HEK293 (cell line): ENCODE measurements around the gene KCNK15.

Source experiments
- FEZF1 ChIP-seq: fragments of 450-650 bp; formaldehyde crosslinking; IDR thresholded peaks from 2 replicates; pipeline ENCODE4 v1.5.1; 2016; ENCODE audit warnings: missing biosample characterization, missing genetic modification characterization
- HOXD13 ChIP-seq: sonication (generic); formaldehyde crosslinking; IDR thresholded peaks from 2 replicates; pipeline ENCODE4 v1.8.0; 2022; ENCODE audit warnings: missing genetic modification reagents, borderline replicate concordance
- IKZF3 ChIP-seq: fragments of 450-650 bp; IDR thresholded peaks from 2 replicates; pipeline ENCODE4 v1.5.0; 2018; ENCODE audit warnings: missing biosample characterization, mild to moderate bottlenecking, missing genetic modification characterization, moderate library complexity
- KLF7 ChIP-seq: fragments of 450-650 bp; formaldehyde crosslinking; IDR thresholded peaks from 2 replicates; pipeline ENCODE4 v1.5.1; 2016; ENCODE audit warnings: missing biosample characterization, missing genetic modification characterization, borderline replicate concordance
- YY1 ChIP-seq: fragments of 450-650 bp; formaldehyde crosslinking; IDR thresholded peaks from 2 replicates; pipeline ENCODE4 v1.5.1; 2018; ENCODE audit warnings: missing biosample characterization, missing genetic modification characterization
- ZEB2 ChIP-seq: fragments of 450-650 bp; formaldehyde crosslinking; IDR thresholded peaks from 2 replicates; pipeline ENCODE4 v1.5.1; 2016; ENCODE audit warnings: missing biosample characterization, missing genetic modification characterization
- ZIC2 ChIP-seq: fragments of 450-650 bp; formaldehyde crosslinking; IDR thresholded peaks from 2 replicates; pipeline ENCODE4 v1.5.1; 2016; ENCODE audit warnings: missing biosample characterization, missing genetic modification characterization
- ZNF114 ChIP-seq: fragments of 450-650 bp; formaldehyde crosslinking; IDR thresholded peaks from 2 replicates; pipeline ENCODE4 v1.5.0; 2017; ENCODE audit warnings: missing biosample characterization, missing genetic modification characterization
- ZNF138 ChIP-seq: fragments of 450-650 bp; formaldehyde crosslinking; IDR thresholded peaks from 2 replicates; pipeline ENCODE4 v1.5.1; 2016; ENCODE audit warnings: missing biosample characterization, missing genetic modification characterization, borderline replicate concordance
- ZNF211 ChIP-seq: fragments of 450-650 bp; formaldehyde crosslinking; IDR thresholded peaks from 2 replicates; pipeline ENCODE4 v1.5.1; 2016; ENCODE audit warnings: low read depth, missing biosample characterization, missing genetic modification characterization
- ZNF24 ChIP-seq: fragments of 450-650 bp; formaldehyde crosslinking; IDR thresholded peaks from 2 replicates; pipeline ENCODE4 v1.5.1; 2016; ENCODE audit warnings: missing biosample characterization, missing genetic modification characterization
- ZNF391 ChIP-seq: fragments of 450-650 bp; formaldehyde crosslinking; IDR thresholded peaks from 2 replicates; pipeline ENCODE4 v1.5.1; 2016; ENCODE audit warnings: low read depth, missing biosample characterization, missing genetic modification characterization, borderline replicate concordance
- ZNF555 ChIP-seq: fragments of 450-650 bp; formaldehyde crosslinking; conservative IDR thresholded peaks from 2 replicates; pipeline ENCODE4 v1.5.1; 2017; ENCODE audit warnings: missing biosample characterization, mild to moderate bottlenecking, missing genetic modification characterization, inconsistent platforms
- ZNF558 ChIP-seq: fragments of 450-650 bp; formaldehyde crosslinking; IDR thresholded peaks from 2 replicates; pipeline ENCODE4 v1.5.1; 2016; ENCODE audit warnings: missing biosample characterization, missing genetic modification characterization
- ZNF561 ChIP-seq: fragments of 450-650 bp; IDR thresholded peaks from 2 replicates; pipeline ENCODE4 v1.5.1; 2018; ENCODE audit warnings: missing biosample characterization, missing genetic modification characterization, borderline replicate concordance
- ZNF571 ChIP-seq: fragments of 450-650 bp; formaldehyde crosslinking; IDR thresholded peaks from 2 replicates; pipeline ENCODE4 v1.5.0; 2017; ENCODE audit warnings: missing biosample characterization, missing genetic modification characterization
- ZNF626 ChIP-seq: fragments of 450-650 bp; sonication (Bioruptor Pico); formaldehyde crosslinking; IDR thresholded peaks from 2 replicates; pipeline ENCODE4 v1.5.1; 2018; ENCODE audit warnings: missing biosample characterization, missing genetic modification characterization, inconsistent platforms
- ZNF660 ChIP-seq: fragments of 450-650 bp; IDR thresholded peaks from 2 replicates; pipeline ENCODE4 v1.5.1; 2018; ENCODE audit warnings: missing biosample characterization, mild to moderate bottlenecking, missing genetic modification characterization
- ZNF707 ChIP-seq: fragments of 450-650 bp; formaldehyde crosslinking; IDR thresholded peaks from 2 replicates; pipeline ENCODE4 v1.5.1; 2016; ENCODE audit warnings: missing biosample characterization, missing genetic modification characterization
- ZNF791 ChIP-seq: fragments of 450-650 bp; formaldehyde crosslinking; IDR thresholded peaks from 2 replicates; pipeline ENCODE4 v1.5.1; 2016; ENCODE audit warnings: missing biosample characterization, missing genetic modification characterization
- TF ChIP-seq, protein P1 (sequence below): fragments of 450-650 bp; formaldehyde crosslinking; IDR thresholded peaks from 2 replicates; pipeline ENCODE4 v1.5.1; 2017; ENCODE audit warnings: missing biosample characterization, missing genetic modification characterization
- TF ChIP-seq, protein P2 (sequence below): fragments of 450-650 bp; formaldehyde crosslinking; IDR thresholded peaks from 2 replicates; pipeline ENCODE4 v1.5.1; 2016; ENCODE audit warnings: missing biosample characterization, missing genetic modification characterization
- TF ChIP-seq, protein P3 (sequence below): fragments of 450-650 bp; formaldehyde crosslinking; IDR thresholded peaks from 2 replicates; pipeline ENCODE4 v1.5.1; 2017; ENCODE audit warnings: missing biosample characterization, missing genetic modification characterization
- TF ChIP-seq, protein P4 (sequence below): fragments of 450-650 bp; formaldehyde crosslinking; IDR thresholded peaks from 2 replicates; pipeline ENCODE4 v1.5.1; 2016; ENCODE audit warnings: missing biosample characterization, missing genetic modification characterization
- TF ChIP-seq, protein P5 (sequence below): fragments of 450-650 bp; formaldehyde crosslinking; conservative IDR thresholded peaks from 2 replicates; pipeline ENCODE4 v1.5.1; 2016; ENCODE audit warnings: low read depth, missing biosample characterization, missing genetic modification characterization
- TF ChIP-seq, protein P6 (sequence below): fragments of 450-650 bp; formaldehyde crosslinking; IDR thresholded peaks from 2 replicates; pipeline ENCODE4 v1.5.1; 2016; ENCODE audit warnings: missing biosample characterization, missing genetic modification characterization, low read depth

Gene KCNK15

DNA sequence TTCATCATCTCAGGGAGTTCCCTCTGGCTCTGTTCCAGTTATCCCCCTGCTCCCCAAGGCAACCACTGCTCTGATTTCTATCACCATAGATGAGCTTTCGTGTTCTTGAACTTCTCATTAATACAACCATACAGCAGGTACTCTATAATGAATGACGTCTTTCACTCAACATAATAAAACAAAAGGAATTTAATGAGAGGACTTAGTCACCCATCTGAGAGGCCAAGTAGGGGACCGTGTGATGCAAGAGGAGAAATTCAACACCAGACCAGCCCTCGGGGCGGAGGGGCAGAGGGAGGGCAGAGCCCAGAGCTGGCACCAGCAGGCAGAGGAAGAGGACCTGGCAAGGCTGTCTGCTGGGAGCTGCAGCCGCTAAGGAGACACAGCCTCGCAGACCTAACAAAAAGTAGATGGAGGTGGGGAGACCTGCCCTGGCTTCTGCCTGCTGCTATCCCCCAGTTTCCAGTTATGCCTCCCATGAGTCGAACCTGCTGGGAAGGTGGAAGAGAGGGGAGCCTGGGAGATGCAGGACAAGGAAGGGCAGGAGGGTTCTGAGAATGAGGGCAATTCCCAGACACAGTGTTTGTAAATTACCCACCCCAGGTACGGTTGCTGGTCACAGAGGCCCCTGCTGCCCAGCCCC is 16.7 kb upstream of the KCNK15 start (continued):
- TF ChIP-seq, protein P1, sequence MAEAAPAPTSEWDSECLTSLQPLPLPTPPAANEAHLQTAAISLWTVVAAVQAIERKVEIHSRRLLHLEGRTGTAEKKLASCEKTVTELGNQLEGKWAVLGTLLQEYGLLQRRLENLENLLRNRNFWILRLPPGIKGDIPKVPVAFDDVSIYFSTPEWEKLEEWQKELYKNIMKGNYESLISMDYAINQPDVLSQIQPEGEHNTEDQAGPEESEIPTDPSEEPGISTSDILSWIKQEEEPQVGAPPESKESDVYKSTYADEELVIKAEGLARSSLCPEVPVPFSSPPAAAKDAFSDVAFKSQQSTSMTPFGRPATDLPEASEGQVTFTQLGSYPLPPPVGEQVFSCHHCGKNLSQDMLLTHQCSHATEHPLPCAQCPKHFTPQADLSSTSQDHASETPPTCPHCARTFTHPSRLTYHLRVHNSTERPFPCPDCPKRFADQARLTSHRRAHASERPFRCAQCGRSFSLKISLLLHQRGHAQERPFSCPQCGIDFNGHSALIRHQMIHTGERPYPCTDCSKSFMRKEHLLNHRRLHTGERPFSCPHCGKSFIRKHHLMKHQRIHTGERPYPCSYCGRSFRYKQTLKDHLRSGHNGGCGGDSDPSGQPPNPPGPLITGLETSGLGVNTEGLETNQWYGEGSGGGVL (tag by site-specific recombination), result peak; percentile 78
- peak; percentile 69 for TF ChIP-seq ZIC2 (tag by site-specific recombination)
- TF ChIP-seq ZNF558, result peak; percentile 61; the same call in 1 of the 2 replicates
- TF ChIP-seq ZNF114, result no peak
- 0 out of 2 replicates have a peak, but pooled peaks have one; percentile 48 for TF ChIP-seq ZNF660
- TF ChIP-seq ZNF138 (tag by site-specific recombination), result no peak
- TF ChIP-seq ZNF571 (tag by site-specific recombination), result no peak
- TF ChIP-seq, protein P2, sequence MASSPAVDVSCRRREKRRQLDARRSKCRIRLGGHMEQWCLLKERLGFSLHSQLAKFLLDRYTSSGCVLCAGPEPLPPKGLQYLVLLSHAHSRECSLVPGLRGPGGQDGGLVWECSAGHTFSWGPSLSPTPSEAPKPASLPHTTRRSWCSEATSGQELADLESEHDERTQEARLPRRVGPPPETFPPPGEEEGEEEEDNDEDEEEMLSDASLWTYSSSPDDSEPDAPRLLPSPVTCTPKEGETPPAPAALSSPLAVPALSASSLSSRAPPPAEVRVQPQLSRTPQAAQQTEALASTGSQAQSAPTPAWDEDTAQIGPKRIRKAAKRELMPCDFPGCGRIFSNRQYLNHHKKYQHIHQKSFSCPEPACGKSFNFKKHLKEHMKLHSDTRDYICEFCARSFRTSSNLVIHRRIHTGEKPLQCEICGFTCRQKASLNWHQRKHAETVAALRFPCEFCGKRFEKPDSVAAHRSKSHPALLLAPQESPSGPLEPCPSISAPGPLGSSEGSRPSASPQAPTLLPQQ (tag by site-specific recombination), result peak; percentile 93; the same call in 1 of the 2 replicates
- no peak for TF ChIP-seq ZNF791 (tag by site-specific recombination)
- TF ChIP-seq ZNF211, result no peak
- TF ChIP-seq ZEB2, result peak; percentile 99
- TF ChIP-seq, protein P3, sequence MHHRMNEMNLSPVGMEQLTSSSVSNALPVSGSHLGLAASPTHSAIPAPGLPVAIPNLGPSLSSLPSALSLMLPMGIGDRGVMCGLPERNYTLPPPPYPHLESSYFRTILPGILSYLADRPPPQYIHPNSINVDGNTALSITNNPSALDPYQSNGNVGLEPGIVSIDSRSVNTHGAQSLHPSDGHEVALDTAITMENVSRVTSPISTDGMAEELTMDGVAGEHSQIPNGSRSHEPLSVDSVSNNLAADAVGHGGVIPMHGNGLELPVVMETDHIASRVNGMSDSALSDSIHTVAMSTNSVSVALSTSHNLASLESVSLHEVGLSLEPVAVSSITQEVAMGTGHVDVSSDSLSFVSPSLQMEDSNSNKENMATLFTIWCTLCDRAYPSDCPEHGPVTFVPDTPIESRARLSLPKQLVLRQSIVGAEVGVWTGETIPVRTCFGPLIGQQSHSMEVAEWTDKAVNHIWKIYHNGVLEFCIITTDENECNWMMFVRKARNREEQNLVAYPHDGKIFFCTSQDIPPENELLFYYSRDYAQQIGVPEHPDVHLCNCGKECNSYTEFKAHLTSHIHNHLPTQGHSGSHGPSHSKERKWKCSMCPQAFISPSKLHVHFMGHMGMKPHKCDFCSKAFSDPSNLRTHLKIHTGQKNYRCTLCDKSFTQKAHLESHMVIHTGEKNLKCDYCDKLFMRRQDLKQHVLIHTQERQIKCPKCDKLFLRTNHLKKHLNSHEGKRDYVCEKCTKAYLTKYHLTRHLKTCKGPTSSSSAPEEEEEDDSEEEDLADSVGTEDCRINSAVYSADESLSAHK, result peak; percentile 86
- TF ChIP-seq KLF7, result 0 out of 2 replicates have a peak, but pooled peaks have one; percentile 46
- peak; percentile 62; the same call in 1 of the 2 replicates for TF ChIP-seq FEZF1
- TF ChIP-seq HOXD13, result 0 out of 2 replicates have a peak, but pooled peaks have one; percentile 12
- TF ChIP-seq ZNF561 (tag by site-specific recombination), result peak; percentile 94
- peak; percentile 57; the same call in 1 of the 2 replicates for TF ChIP-seq ZNF391 (tag by site-specific recombination)
- TF ChIP-seq, protein P4, sequence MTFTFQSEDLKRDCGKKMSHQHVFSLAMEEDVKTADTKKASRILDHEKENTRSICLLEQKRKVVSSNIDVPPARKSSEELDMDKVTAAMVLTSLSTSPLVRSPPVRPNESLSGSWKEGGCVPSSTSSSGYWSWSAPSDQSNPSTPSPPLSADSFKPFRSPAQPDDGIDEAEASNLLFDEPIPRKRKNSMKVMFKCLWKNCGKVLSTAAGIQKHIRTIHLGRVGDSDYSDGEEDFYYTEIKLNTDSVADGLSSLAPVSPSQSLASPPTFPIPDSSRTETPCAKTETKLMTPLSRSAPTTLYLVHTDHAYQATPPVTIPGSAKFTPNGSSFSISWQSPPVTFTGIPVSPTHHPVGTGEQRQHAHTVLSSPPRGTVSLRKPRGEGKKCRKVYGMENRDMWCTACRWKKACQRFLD (tag by site-specific recombination), result no peak
- TF ChIP-seq ZNF555 (tag by site-specific recombination), result no peak
- no peak for TF ChIP-seq ZNF707 (tag by site-specific recombination)
- TF ChIP-seq, protein P5, sequence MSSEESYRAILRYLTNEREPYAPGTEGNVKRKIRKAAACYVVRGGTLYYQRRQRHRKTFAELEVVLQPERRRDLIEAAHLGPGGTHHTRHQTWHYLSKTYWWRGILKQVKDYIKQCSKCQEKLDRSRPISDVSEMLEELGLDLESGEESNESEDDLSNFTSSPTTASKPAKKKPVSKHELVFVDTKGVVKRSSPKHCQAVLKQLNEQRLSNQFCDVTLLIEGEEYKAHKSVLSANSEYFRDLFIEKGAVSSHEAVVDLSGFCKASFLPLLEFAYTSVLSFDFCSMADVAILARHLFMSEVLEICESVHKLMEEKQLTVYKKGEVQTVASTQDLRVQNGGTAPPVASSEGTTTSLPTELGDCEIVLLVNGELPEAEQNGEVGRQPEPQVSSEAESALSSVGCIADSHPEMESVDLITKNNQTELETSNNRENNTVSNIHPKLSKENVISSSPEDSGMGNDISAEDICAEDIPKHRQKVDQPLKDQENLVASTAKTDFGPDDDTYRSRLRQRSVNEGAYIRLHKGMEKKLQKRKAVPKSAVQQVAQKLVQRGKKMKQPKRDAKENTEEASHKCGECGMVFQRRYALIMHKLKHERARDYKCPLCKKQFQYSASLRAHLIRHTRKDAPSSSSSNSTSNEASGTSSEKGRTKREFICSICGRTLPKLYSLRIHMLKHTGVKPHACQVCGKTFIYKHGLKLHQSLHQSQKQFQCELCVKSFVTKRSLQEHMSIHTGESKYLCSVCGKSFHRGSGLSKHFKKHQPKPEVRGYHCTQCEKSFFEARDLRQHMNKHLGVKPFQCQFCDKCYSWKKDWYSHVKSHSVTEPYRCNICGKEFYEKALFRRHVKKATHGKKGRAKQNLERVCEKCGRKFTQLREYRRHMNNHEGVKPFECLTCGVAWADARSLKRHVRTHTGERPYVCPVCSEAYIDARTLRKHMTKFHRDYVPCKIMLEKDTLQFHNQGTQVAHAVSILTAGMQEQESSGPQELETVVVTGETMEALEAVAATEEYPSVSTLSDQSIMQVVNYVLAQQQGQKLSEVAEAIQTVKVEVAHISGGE, result no peak
- TF ChIP-seq ZNF626 (tag by site-specific recombination), result no peak
- TF ChIP-seq ZNF24, result peak; percentile 96
- no peak for TF ChIP-seq YY1
- TF ChIP-seq, protein P6, sequence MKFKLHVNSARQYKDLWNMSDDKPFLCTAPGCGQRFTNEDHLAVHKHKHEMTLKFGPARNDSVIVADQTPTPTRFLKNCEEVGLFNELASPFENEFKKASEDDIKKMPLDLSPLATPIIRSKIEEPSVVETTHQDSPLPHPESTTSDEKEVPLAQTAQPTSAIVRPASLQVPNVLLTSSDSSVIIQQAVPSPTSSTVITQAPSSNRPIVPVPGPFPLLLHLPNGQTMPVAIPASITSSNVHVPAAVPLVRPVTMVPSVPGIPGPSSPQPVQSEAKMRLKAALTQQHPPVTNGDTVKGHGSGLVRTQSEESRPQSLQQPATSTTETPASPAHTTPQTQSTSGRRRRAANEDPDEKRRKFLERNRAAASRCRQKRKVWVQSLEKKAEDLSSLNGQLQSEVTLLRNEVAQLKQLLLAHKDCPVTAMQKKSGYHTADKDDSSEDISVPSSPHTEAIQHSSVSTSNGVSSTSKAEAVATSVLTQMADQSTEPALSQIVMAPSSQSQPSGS (tag by site-specific recombination), result peak; percentile 95
- 0 out of 2 replicates have a peak, but pooled peaks have one; percentile 65 for TF ChIP-seq IKZF3 (tag by site-specific recombination)
